HG03280 (cell line): Measurements from ENCODE around the gene COG6.
A peak's percentile ranks its signal among the peaks of the same experiment; 100 is the strongest.

Source experiments
- ATAC-seq: cut with Tn5 transposase; IDR thresholded peaks from one replicate; pipeline ENCODE4 v1.9.1; 2021; ENCODE audit warnings: mild to moderate bottlenecking, moderate library complexity; ENCODE audit not compliant: unreplicated experiment

Gene COG6

DNA sequence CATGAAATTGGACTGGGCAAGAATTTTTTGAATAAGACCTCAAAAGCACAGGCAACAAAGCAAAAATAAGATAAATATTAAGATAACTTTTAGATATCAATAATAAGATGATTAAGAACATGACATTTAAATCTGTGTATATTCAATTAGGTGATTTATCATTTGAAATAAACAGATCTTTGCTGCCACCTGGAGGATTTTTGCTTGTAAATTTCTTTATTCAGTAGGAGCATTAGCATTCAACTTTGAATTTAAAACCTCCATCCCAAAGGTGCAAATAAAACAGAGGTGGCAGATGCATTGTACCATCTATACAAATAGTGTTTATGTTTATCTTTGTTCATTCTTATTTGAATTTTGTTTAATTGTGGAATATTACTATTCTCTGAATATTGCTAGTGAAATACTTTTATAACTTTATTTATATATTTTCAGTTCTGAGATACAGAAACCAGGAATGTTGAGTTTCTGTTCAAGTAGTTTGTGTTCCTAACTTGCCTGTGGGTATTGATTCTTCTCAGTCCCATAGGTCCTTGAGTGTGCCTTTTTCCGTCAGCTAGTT, 20.9 kb downstream of the COG6 start:
- no peak for ATAC-seq

DNA sequence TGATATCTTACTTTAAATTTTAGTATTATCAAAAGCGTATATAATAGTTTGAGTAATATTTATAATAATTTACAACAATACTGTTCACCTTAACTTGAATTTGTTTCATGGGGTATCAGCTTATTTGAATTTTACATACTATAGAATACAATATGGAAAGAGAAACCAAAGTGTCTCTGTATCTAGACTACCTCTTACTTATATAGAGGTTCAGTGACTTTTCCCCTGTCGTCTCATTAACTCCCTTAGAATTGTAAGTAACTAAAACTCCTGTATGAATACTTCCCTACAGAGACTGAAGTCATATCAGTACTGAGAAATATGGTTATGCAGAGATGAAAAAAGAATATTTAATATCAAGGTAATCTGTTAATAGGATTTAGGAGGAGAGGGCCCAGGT, 26.8 kb downstream of the COG6 start:
- ATAC-seq, result peak; percentile 39

DNA sequence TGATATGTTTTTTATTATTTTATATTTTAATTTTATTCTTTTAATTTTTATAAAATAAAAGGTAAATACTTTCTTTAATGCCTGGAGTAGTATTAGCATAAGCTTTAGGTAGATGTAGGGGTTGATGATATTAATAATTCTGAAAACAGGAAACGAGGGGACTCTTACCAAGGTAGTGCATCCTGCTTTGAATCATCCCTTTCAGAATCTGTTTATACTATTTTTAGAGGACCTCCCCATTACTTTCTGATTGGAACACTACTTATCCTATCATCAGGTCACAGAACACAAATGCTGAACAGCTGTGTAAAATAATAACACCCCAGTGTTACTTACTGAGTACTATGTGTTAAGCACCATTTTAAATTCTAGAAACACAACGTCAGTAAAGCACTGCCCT, 27.3 kb downstream of the COG6 start:
- ATAC-seq, result peak; percentile 64

DNA sequence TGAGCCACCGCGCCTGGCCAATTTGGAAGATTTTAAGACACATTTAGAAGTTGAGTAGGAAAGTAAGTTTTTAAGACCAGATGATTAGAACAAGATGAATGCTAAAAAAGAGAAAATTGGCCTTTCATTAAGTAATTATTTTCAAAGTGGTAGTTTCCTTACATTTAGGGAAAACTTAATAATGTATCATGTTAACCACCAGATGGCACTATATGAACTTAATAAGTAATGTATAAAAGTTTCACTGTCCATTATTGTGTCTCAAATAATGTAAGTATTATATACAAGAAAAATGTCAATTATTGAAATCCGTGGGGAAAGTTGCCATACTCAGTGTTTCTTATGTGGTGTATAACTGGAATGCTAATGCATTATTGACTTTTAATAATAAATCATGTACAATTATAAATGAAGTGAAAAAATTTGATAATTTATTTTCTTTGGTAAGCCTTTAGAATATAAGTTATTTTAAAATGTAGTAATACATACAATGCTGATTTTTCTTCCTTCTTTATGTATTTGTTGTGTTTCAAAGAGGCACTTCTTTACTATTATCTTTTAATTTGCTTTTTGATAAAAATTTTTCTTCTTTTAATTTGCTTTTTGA, 29.2 kb downstream of the COG6 start:
- no peak for ATAC-seq

DNA sequence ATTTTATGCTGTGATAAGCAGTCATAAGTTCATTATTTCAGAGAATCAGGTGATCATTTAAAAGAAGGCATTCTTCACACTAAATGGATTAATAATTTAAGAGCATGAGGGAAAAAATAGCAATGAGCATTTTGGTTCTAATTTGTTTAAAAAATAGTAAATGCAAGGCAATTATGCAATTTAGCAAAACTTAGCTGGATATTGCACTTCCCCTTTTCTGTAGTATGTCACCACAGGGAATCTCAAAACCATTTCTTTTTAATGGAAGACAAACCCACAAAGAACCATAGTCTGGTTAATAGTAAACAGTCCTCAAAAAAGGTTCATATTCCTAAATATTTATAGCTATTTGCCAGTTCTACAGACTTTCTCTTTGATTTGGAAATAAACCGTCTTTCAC, 30.2 kb downstream of the COG6 start:
- no peak for ATAC-seq

DNA sequence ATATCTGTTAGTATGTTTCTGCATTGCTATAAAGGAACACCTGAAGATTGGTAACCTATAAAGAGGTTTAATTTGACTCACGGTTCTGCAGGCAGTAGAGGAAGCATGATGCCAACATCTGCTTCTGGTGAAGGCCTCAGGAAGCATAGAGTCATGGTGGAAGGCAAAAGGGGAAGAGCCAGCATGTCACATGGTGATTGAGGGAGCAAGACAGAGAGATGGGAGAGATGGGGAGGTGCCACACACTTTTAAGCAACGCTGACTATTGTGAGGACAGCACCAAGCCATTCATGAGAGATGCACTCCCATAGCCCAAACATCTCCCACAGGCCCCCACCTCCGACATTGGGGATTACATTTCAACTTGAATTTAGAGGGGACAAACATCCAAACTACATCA, 32.8 kb downstream of the COG6 start:
- ATAC-seq, result no peak

DNA sequence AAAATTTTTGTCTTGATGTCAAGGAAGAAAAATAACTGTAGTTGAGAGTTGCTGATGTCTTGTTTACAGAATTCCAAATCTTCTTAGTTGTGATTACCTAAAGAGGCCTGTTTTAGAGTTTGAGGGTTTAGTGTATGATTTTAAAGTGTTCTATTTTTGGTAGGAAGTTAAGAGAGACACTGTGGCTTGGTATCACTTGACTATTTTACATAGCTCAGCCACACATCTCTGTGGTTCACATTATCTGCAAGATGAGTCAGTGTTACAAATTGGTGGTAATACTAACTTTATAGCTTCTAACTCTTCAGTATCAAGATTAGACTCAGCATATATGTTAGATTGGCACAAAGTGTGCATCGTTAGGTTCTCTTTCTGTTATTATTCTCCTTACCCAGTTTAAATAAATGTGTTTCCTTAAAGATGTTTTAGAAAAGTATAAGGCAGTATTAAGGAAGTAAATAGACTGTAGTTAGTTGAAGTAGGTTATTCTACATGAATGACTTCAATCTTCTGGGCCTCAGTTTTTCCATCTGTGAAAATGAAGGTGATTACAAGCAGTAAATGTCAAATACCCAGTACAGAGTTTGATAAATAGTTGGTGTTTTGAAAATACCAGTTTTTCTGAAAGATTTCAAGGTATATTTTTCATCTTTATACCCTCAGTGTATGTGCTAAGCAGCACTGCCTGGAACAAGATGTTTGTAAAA, 33.4 kb downstream of the COG6 start:
- ATAC-seq, result peak; percentile 58

DNA sequence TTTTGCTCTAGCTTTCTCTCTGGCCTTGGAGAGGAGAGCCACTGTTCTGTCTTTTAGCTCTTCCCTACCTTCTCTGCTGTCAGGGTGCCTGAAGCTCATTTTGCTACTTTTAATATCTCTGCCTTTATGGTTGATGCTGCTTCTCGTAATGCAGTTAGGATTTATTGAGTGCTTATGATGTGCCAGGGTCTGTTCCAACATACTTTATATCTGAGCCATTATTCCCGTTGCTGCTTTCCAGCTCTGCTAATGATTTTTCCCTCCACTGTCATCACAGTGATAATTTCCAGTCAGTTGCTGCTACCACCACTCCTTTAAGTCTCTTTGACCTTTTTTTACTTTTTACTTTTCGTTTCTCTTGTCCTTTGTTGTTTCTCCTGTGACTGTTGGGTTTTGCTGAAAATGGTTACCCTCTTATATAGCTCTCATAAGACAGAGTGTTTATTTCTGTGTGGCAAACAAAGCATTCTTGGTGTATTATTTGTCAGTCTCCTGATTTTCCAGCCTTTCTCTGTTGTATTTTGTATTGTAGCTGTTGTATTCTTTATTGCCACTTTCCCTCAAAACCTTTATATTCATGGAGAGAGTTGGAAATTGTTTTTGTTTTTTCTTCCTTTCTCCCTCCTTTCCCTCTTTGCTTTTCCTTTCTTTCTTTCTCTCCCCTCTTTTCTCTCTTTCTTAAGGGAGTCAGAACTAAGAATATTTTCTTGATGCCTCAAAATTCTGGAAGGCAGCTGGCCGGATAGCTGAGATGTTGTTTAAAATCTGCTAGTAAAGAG, 37.4 kb downstream of the COG6 start:
- ATAC-seq, result no peak

DNA sequence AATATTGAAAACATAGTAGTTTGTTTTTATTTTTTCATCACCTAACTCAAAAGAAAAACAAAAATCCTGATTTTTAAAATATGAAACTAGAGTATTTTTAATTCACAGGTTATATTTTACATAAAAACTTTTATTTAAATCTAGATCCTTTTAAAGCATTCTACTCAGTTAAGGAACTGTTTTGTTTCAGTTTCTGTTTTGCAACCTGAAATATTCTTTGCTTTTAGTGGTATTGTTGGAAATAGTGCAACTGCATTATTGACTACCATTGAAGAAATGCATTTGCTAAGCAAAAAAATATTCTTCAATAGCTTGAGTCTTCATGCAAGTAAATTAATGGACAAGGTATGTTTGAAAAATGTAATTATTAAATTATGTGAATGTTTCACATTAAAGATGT, 43.8 kb downstream of the COG6 start:
- ATAC-seq, result no peak

DNA sequence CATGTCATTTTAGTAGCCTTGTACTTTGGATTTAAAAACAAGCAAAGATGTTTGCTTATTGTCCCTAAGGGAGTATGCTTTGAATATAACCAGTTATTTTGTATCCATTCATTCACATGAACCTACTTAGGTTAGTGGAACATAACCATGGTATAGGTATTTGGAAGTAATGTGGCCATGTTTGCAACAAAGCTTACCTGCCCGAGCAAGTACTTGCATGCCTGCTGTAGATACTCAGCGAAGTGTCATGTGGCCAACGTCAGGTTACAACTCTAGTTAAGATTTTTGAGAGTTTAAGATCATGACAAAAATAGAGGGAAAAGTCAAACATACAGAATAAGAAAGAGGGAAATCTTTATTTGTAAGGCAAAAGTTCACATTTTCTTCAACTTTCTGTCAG, 57.2 kb downstream of the COG6 start:
- no peak for ATAC-seq

DNA sequence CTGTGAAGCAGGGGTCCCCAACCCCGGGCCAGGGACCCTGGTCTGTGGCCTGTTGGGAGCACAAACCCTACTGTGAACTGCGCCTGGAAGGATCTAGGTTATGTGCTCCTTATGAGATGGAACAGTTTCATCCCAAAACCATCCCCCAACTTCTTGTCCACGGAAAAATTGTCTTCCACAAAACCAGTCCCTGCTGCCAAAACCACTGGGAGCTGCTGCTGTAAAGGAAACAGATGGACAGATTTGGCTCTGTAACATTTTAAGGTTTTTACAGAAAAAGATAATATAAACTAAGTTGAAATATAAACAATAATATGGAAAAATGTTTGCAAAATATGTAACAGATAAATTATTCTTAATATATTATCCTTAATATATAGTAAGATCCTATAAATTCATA, 73.7 kb downstream of the COG6 start:
- no peak for ATAC-seq

DNA sequence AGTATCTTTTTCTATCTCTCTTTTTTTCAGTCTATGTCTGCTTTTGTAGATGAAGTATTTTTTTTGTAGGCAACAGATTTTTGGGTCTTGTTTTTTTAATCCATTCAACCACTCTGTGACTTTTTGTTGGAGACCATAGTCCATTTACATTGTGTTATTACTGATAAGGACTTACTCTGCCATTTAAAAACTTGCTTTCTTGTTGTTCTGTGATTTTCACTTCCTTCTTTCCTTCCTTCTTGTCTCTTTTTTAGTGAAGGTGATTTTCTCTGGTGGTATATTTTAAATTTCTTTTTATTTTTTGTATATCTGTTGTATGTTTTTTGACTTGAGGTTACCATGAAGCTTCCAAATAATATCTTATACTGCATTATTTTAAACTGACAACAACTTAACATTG, 79.5 kb downstream of the COG6 start:
- no peak for ATAC-seq

DNA sequence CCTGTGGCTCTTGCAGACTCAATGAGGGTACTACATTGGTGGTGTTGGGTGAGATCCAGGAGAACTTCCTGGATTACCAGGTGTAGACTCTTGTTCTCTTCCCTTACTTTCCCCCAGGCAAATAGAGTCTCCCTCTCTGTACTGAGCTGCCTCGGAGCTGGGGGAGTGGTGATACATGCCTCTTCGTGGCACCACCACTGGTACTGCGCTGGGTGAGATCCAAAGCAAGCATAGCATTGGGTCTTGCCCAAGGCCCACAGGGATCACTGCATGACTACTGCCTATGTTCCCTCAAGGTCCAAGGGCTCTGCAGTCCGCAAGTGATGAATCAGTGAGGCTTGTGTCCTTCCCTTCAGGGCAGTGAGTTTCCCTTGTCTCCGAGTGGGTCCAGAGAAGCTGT, 81.6 kb downstream of the COG6 start:
- no peak for ATAC-seq

DNA sequence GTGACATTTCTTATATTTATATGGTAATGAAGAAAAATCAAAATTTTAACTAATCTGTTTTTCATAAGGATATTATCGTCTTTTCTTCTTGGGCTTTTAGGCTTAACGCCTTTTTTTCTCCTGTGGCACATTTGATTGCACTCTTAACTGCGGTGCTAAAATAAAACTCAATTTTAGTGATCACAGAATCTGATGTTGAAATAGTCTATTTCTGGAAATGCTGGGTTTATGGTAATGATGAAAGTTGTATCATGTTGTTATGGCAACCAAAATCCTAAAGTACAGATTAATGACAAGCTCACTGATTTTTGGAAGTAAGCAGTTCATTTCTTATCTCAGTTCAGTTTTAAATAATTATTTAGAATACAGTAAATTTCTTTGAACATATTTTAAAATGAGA, 85.3 kb downstream of the COG6 start:
- no peak for ATAC-seq

DNA sequence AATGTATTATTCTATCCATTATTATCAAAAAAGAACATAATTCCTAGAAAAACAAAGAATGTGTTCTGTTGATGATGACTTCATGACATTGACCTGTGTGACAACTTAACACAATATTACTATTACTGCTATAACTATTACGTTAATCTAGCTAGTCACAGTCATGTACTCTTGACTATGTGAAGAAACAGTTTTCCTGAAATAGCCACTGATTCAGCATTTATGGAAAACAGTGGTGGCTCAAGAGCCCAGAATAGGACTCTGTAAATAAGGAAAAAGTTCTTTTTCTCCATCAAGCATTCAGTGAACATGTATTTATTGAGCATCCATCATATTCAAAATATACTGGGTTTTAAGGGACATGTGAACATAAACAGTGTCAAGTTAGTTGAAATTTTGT, 93.5 kb downstream of the COG6 start:
- ATAC-seq, result no peak

DNA sequence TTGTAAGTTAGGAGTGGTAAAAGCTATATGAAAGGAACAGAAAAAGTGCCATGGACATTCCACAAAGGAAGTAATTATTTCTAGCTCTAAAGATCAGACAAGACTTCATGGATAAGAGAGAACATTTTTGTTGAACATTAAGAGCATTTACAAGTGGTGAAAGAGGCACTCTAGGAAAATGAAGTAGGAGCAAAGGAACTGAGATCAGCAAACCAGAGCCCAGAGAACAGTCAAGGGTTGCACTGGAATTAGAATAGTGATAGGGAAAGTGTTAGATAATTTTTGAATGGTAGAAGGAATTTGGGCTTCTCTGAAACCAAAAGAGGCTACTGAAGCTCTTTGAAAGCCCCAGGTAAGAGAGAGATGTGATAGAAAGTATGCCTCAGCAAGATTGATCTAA, 94.1 kb downstream of the COG6 start:
- no peak for ATAC-seq

DNA sequence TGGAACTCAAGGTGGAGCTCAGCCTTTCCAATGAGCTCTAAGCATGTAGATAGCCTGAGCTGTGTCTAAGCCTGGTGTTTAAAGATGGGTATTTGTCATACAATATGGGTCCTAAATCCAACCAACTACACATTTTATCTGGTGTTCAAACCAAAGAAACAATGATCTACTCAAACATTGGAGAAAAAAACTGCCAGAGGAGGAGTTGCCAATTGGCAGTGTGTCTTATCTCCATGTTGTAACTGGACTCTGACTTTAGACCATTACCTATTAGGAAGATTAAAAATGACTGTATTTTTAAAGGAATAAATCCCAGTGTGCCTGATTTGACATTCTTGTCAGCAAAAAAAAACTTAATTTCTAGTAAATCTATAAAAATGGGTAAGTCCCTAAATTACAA, 96.3 kb downstream of the COG6 start:
- no peak for ATAC-seq

DNA sequence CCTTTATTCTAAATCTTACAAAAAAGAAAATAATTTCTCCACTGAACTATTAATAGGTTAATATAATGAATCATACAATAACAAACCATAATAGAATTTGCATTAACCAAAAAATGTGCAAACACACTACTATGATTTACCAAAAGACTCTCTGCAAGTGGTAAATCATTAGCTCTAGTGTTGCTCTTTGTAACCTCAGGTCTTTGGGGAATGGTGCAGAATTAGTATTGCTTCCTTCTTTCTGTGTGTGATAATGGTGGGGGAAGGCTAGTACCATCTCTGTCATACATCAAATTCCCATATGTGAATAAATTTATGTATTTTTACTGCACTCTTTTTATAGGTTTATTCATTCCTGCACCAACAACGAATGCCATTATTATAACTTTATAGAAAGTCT, 105.1 kb downstream of the COG6 start:
- ATAC-seq, result peak; percentile 59

DNA sequence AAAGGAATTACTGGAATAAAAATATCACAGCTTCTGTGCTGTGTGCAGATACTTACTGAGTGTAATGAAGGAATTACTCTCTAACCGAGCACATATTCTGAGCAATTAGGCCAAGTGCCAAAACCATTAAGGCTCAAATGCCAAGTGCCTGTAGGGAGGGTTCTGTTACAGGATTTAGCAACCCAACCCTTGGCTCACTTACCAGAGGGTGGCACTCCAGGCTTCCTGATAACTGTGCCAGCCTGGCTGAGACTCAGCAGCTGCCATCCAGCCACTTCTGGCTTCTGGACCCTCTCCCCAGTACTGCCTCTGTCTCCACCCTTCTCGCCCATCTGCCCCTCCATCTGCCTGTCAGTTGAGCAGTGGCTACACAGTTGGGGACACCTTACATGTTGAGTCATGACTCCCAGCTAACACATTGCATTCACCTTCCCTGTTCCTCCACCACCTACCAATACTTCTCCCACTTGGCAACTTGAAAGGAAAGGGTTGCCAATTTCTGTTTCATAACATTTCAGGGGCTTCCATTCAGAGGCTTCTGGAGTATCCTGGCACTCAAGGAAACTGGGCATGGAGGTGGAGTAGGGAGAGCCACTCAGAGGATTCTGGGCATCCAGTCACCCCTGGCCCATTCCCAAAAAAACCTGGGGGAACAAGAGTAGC, 110.5 kb downstream of the COG6 start:
- ATAC-seq, result no peak

DNA sequence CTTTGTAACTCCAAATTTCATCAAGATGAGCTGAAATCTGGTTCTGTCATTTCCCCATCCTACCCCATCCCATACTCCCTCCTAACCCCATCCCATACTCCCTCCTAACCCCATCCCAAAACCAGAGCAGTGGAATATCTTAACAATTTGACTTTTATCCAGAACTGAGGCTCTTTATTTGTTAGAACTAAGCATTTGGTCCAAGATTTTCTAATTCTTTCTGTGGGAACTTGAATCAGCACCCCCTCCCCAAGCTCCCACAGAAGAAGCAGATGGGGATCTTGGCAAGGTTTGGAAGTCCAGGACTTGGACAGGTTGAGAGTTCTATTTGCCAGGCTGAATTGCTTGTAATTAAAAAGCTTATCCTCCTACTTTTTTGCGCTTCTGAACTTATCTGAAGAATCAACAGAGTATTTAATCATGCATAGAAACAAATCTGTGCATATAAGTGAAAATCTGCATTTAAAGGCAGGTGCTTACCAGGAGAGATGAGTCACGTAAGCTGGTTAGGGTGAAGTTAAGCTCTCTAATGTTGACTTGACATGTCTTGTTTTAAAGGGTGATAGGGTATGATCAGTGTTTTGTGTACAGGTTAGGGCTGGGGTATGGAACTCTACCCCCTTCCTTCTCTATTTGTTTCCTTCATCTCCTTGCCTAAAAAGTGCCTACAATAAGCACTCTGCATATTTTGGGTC, 111.1 kb downstream of the COG6 start:
- no peak for ATAC-seq
